GM18508 (cell line): ENCODE data around the gene MAN2A1.

ENCODE experiments used
- ATAC-seq: cut with Tn5 transposase; IDR thresholded peaks from one replicate; pipeline ENCODE4 v1.9.1; 2021; ENCODE audit warnings: moderate number of reproducible peaks; ENCODE audit not compliant: insufficient read depth, unreplicated experiment

MAN2A1 gene

DNA sequence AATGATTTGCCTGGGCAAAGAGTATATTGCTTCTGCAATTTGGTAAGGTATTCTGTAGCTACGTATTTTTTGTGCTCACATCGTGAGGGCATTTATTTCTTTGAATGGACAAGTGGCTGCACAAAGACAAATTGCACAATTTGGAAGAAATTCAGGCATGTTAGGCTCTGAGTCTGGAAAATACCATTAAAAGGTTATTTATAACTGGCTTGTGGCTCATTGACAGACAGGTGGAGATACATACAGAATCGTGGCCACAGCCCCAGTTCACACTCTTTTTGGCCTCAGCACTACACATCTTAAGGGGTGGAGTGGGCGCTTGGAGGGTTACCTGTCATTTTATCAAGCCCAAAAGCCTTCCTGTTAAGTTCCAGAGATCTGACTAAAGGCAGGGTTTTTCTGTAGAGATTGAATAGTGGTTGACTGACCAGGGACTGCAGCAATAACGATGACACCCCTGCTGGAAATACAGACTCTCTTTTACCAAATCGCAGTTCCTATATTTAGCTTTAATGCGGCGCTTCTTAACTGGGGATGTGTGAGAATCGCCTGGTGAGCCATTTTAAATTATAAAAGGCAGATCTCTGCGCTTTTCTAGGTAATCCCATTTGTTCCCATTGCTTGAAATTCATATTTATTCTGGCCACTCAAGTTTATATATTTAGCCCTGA is 14.7 kb downstream of the MAN2A1 start:
- ATAC-seq: no peak

GRCh38 chr5:109705596-109705995 is 15.9 kb downstream of the MAN2A1 start:
- no peak for ATAC-seq

DNA sequence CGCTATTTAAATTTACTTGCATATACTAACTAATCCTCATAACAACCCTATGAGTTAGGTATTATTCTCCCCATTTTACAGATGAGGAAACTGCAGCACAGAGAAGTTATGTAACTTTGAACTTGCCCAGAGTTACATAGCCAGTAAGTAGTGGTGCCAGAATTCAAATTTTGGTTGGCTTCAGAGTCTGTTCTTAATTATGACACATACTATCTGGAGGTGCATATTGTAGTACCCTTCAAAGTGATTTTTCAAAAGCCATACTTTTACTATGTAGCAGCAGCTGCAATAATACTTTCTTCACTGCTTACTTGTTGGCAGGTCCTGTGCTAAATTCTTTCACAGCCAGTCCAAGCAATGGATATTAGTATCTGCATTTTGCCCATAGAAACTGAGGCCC is 16.4 kb downstream of the MAN2A1 start:
- ATAC-seq: no peak

GRCh38 chr5:109707531-109707930 is 17.8 kb downstream of the MAN2A1 start:
- no peak for ATAC-seq

GRCh38 chr5:109708813-109709212 is 19.1 kb downstream of the MAN2A1 start:
- no peak for ATAC-seq

DNA sequence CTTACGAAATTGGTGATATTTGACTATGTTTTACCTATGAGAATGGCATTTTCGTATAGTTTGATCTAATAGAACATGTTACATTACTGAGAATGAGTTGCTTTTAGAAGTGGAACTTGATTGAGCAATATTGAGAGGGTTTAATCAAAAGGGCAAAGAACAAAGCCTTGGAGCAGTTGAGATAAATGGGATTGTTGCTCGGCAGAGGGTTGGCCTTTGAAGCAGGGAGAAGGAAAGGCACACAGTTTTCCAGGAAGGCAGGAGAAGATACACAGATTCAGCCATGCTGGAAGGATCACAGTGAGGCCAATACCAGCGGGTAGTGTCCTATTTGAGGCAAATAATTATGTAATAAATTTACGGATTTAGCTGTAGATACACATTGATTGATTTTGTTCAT is 19.5 kb downstream of the MAN2A1 start:
- ATAC-seq: no peak

DNA sequence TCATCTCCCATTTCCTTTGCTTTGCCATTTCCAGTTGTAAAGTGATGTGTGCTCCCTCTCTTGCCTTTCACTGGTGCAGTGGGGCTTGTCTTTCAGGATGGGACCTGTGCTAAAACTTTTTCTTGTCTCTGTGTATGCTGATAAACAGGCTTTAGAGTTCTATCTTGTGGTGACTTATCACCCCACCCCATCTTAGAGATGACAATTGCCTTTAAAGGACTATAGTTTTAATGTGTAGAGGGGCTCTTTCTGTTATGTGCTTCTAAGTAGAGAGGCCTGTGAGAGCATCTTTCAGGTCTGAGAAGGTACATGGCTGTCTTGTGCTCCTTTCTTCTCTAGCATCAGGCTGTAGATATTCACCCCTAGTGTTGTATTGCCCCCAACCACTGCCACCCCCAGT is 21.9 kb downstream of the MAN2A1 start:
- no peak for ATAC-seq

- ATAC-seq: no peak
Measured at GRCh38 chr5:109713453-109713852, 23.7 kb downstream of the MAN2A1 start.

DNA sequence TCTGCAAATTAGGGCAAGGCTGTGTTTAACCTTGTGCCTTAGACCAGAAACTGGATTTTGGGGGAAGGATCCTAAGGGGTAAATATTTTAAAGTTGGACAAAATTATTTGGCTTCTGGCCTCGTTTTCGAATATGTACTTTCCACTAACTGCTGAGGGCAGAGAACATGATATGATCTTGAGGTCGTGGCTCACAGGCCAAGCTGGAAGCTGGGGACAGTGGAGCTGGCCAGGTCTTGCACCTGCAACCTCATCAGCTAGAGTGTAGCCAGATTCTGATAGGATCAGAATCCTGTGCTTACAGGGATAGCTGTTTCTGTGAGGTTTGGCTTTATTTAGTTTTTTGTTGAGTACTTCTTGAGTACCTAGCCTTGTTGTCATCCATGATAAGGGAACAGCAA is 24.9 kb downstream of the MAN2A1 start:
- ATAC-seq: no peak

GRCh38 chr5:109718216-109718615 is 28.5 kb downstream of the MAN2A1 start:
- ATAC-seq: no peak

- ATAC-seq: no peak
Measured at GRCh38 chr5:109718632-109719031, 28.9 kb downstream of the MAN2A1 start.

DNA sequence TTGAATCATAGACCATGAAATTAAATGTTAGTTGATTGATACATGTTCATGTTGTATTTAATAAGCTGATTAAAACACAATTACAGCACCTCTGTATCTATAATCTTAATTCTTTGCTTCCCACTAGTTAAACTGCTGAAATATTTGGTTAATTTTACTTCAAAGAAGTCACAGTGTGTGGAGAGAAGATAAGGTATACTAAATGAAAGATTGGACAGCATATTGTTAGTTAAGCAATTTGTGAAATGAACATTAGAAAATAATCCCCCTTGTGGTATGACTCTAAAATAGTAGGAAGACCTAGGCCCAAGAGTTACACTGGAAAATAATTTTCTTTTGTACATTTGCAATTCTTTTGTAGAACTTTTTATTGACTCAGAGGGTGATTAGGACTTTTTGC is 30.3 kb downstream of the MAN2A1 start:
- no peak for ATAC-seq

- ATAC-seq: no peak
Measured at GRCh38 chr5:109721741-109722140, 32.0 kb downstream of the MAN2A1 start.

GRCh38 chr5:109723606-109724005 is 33.9 kb downstream of the MAN2A1 start:
- ATAC-seq: no peak

DNA sequence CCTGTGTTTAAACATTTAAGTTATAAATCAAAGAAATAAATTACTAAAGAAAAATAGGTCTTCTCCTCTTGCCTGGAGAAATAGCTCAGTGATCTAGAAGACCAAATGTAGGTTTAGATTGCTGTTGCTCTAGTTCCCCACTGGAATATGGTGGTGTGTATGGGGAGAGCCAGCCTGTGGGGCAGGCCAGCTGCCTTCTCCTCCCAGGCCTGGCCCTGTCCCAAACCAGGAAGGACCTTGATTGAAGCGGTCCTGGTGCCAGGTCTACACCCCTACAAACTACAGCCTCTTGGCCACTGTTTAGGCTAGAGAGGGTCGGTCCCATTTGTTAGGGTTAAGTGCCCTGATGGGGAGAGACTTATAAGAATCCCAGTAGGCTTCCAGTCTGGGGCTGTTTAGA is 35.4 kb downstream of the MAN2A1 start:
- no peak for ATAC-seq

- peak; percentile 70 for ATAC-seq
Measured at GRCh38 chr5:109739741-109740728, 50.3 kb downstream of the MAN2A1 start.

GRCh38 chr5:109740966-109741365 is 51.2 kb downstream of the MAN2A1 start:
- no peak for ATAC-seq

- no peak for ATAC-seq
Measured at GRCh38 chr5:109741390-109741789, 51.7 kb downstream of the MAN2A1 start.

- no peak for ATAC-seq
Measured at GRCh38 chr5:109743041-109743531, 53.4 kb downstream of the MAN2A1 start.

DNA sequence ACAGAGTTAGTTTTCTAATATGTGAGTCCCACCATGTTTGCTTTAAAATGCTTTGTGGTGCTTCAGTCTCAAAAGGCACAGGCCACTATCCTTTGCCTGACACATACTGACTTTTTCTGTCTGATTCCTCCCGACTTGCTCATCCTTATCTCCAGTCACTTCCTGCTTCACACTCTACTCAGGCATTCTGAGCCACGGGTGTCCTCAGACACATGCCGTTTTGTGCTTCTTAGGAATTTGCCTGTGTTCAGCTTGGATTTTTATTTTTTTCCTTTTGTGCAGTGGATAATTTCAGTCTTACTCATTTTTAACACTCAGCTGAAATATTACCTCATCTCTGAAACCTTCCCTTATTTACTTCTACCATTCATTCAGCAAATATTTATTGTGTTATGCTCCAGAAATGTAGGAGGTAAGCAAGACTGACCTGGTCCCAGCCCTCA is 54.1 kb downstream of the MAN2A1 start:
- ATAC-seq: no peak

DNA sequence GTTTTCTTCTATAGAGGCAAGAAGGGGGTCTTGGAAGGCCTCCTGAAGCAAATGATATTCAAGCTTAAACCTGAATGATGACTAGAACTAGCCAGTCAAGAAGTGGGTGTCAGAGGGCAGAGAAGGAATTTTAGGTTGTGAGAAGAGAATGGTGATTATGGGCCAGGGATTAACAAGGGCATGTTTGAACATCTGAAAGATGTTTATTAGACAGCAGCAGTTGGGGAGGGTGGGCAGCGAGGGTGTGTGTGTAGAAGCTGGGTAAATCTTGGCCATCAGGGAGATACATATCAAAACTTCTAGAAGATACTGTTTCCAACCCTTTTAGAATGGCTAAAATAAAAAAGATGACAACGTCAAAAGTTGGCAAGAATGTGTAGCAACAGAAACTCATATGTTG is 54.5 kb downstream of the MAN2A1 start:
- no peak for ATAC-seq
